ENCODE measurements around the gene UTP4. TPM values are rescaled to one million over a fixed set of nuclear protein-coding genes. Genes with fewer than 3 reads are reported as not detected.

Gene UTP4
- total RNA-seq, 1 experiment from 2014 or later: 26.9 TPM

DNA sequence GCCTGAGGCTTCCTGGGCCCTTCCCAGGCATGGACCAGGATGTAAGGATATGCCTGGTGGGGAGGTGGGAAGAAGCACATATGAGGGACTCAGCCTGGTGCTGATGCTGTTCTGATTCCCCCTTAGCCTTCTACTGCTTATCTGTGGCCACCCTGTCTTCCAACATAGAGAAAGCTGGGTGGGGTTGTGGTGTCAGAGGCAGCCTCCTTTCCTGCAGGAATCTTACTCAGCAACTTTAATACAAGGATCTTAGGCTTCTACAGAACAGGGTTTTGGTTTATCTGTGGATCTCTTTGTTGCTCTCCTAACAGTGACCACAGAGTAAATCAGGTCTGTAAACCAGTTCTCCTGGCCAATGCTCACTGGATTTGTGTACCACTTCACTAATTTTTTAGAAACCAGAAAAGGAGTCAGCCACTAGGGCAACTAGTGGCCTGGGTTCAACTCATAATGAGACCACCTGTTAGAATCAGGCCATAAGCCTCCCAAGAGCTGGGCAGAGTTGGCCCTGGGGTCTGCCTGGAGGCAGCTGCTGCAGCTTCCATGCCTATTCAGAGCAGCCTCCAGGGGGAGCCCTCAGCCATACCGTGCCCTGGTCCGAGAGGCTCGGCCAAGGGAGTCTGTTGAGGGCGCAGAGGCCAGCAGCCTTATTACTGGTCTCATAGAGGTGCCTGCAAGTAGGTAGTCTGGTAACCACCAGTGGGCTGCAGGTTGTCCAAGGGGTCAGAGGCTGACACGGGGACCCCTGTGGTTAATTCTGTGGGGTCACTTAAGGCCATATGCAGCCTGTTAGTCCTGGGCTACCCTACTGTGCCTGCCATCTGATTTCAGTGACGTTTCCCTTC lies 19.9 kb upstream of the UTP4 start:
- peaks cover 40% of the 10 kb centered on the region for H4K20me1 ChIP-seq (ENCODE audit: low read length)
- peak overlapping the region; percentile 32 for H3K27ac ChIP-seq (ENCODE audit: low read length)
- no peaks in the 10 kb centered on the region for H3K9me3 ChIP-seq (ENCODE audit: low read length)
- peaks cover 40% of the 10 kb centered on the region for H3K79me2 ChIP-seq (ENCODE audit: low read length)
- intact Hi-C loops (cut with micrococcal nuclease): no loop called here
- H3F3A ChIP-seq (ENCODE audit: low read length, unreplicated experiment): peaks cover 14% of the 10 kb centered on the region
- H3K9ac ChIP-seq (ENCODE audit: low read length): no peak overlapping the region
- TF ChIP-seq, protein P1, sequence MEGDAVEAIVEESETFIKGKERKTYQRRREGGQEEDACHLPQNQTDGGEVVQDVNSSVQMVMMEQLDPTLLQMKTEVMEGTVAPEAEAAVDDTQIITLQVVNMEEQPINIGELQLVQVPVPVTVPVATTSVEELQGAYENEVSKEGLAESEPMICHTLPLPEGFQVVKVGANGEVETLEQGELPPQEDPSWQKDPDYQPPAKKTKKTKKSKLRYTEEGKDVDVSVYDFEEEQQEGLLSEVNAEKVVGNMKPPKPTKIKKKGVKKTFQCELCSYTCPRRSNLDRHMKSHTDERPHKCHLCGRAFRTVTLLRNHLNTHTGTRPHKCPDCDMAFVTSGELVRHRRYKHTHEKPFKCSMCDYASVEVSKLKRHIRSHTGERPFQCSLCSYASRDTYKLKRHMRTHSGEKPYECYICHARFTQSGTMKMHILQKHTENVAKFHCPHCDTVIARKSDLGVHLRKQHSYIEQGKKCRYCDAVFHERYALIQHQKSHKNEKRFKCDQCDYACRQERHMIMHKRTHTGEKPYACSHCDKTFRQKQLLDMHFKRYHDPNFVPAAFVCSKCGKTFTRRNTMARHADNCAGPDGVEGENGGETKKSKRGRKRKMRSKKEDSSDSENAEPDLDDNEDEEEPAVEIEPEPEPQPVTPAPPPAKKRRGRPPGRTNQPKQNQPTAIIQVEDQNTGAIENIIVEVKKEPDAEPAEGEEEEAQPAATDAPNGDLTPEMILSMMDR (conservative IDR thresholded peaks at IDR 0.05; ENCODE audit: low read depth, low read length): peak; percentile 71
- TF ChIP-seq EZH2phosphoT487 (IDR thresholded peaks at IDR 0.05; ENCODE audit: borderline replicate concordance, low read length): no peak
- TF ChIP-seq EZH2 (IDR thresholded peaks at IDR 0.05; ENCODE audit: low read length, unreplicated experiment): no peak
- DNase-seq (peak; percentile 38), ATAC-seq (peak; percentile 28)
- H3K36me3 ChIP-seq (ENCODE audit: low read depth, low read length): peaks cover 67% of the 10 kb centered on the region
- H3K4me1 ChIP-seq (ENCODE audit: insufficient read depth, low read length): peaks cover 37% of the 10 kb centered on the region
- BruUV-seq (replicated peaks): no TSS peak
- no peaks in the 10 kb centered on the region for H3K27me3 ChIP-seq (ENCODE audit: low read length)
- ChIA-PET POLR2A (ENCODE audit: unreplicated experiment) (no interaction called here), CTCF (interaction anchor here (0.6 kb wide), 1 partner anchor 282 kb away, joined by 5 read pairs; no protein-coding TSS in a partner anchor)
- no peak overlapping the region for H2AFZ ChIP-seq (ENCODE audit: low read length)
- H3K4me2 ChIP-seq (ENCODE audit: low read length): no peak overlapping the region; the same call in 1 of the 2 replicates
- H3K9me2 ChIP-seq (replicated peaks; ENCODE audit: low read length): no peaks in the 10 kb centered on the region
- no peak overlapping the region for H3K4me3 ChIP-seq (ENCODE audit: low read length)

DNA sequence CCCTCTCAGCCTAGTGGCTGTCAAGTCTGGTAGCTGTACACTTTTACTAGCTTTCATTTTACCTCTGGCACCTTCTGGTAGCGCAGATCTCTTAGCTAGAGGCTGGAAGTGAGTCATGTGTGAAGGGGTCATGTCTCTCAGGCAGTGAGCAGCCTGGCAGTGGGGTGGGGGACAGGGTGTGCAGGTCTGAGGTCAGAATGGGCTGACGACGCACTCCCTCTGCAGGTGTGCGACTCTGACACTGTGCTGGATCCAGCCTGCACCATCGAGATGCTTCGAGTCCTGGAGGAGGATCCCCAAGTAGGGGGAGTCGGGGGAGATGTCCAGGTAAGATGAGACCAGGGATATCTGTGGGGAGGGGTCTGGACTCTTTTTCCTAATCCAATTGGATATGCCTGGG lies 19.2 kb upstream of the UTP4 start:
- peaks cover 33% of the 10 kb centered on the region for H4K20me1 ChIP-seq (ENCODE audit: low read length)
- BruUV-seq (replicated peaks): no TSS peak

More for the DNA sequence above, 19.2 kb upstream of the UTP4 start:
- POLR2A ChIA-PET (ENCODE audit: unreplicated experiment): no interaction called here
- H3K4me2 ChIP-seq (ENCODE audit: low read length): no peak overlapping the region
- H3K36me3 ChIP-seq (ENCODE audit: low read depth, low read length): peaks cover 66% of the 10 kb centered on the region
- CTCF ChIA-PET: no interaction called here
- peaks cover 15% of the 10 kb centered on the region for H3F3A ChIP-seq (ENCODE audit: low read length, unreplicated experiment)
- ATAC-seq: peak; percentile 0; the same call in 1 of the 2 replicates
- H3K79me2 ChIP-seq (ENCODE audit: low read length): peaks cover 33% of the 10 kb centered on the region
- H3K9ac ChIP-seq (ENCODE audit: low read length): no peak overlapping the region
- no peak overlapping the region for H3K4me3 ChIP-seq (ENCODE audit: low read length)
- no peak overlapping the region for H2AFZ ChIP-seq (ENCODE audit: low read length)
- intact Hi-C loops (cut with micrococcal nuclease): no loop called here
- no peak for DNase-seq
- H3K9me3 ChIP-seq (ENCODE audit: low read length): no peaks in the 10 kb centered on the region
- H3K9me2 ChIP-seq (replicated peaks; ENCODE audit: low read length): no peaks in the 10 kb centered on the region
- no peaks in the 10 kb centered on the region for H3K27me3 ChIP-seq (ENCODE audit: low read length)
- TF ChIP-seq EZH2phosphoT487 (IDR thresholded peaks at IDR 0.05; ENCODE audit: borderline replicate concordance, low read length) (no peak), EZH2 (IDR thresholded peaks at IDR 0.05; ENCODE audit: low read length, unreplicated experiment) (no peak)
- TF ChIP-seq, protein P1 (conservative IDR thresholded peaks at IDR 0.05; ENCODE audit: low read depth, low read length): no peak
- H3K4me1 ChIP-seq (ENCODE audit: insufficient read depth, low read length): peaks cover 31% of the 10 kb centered on the region
- no peak overlapping the region for H3K27ac ChIP-seq (ENCODE audit: low read length)

All from PC-3 (cell line).